HepG2 (cell line): ENCODE results near the gene CAMK1D.

ENCODE experiments used
- FIP1L1 ChIP-seq: fragments of 200-400 bp; formaldehyde crosslinking; IDR thresholded peaks from 2 replicates; pipeline ENCODE4 v1.6.1; 2018; ENCODE audit warnings: low read depth, mild to moderate bottlenecking, low read length, moderate library complexity, borderline replicate concordance; ENCODE audit not compliant: insufficient read depth
- KLF9 ChIP-seq: IDR thresholded peaks from 2 replicates; pipeline ENCODE4 v1.6.1; 2016; ENCODE audit warnings: low read depth
- POLR2AphosphoS5 ChIP-seq: IDR thresholded peaks from 2 replicates; pipeline ENCODE4 v1.6.1; 2012; ENCODE audit warnings: low read depth, low read length
- TF ChIP-seq, protein P1 (sequence below): sonication (generic); formaldehyde crosslinking; IDR thresholded peaks from 2 replicates; pipeline ENCODE4 v1.5.0; 2020; ENCODE audit warnings: mild to moderate bottlenecking, missing genetic modification reagents, moderate library complexity
- TF ChIP-seq, protein P2 (sequence below): sonication (generic); formaldehyde crosslinking; IDR thresholded peaks from 2 replicates; pipeline ENCODE4 v1.8.0; 2022; ENCODE audit warnings: low read depth, missing genetic modification reagents
- TF ChIP-seq, protein P3 (sequence below): sonication (generic); formaldehyde crosslinking; IDR thresholded peaks from 2 replicates; pipeline ENCODE4 v1.5.1; 2020; ENCODE audit warnings: mild to moderate bottlenecking, missing genetic modification reagents

- TF ChIP-seq, protein P1, sequence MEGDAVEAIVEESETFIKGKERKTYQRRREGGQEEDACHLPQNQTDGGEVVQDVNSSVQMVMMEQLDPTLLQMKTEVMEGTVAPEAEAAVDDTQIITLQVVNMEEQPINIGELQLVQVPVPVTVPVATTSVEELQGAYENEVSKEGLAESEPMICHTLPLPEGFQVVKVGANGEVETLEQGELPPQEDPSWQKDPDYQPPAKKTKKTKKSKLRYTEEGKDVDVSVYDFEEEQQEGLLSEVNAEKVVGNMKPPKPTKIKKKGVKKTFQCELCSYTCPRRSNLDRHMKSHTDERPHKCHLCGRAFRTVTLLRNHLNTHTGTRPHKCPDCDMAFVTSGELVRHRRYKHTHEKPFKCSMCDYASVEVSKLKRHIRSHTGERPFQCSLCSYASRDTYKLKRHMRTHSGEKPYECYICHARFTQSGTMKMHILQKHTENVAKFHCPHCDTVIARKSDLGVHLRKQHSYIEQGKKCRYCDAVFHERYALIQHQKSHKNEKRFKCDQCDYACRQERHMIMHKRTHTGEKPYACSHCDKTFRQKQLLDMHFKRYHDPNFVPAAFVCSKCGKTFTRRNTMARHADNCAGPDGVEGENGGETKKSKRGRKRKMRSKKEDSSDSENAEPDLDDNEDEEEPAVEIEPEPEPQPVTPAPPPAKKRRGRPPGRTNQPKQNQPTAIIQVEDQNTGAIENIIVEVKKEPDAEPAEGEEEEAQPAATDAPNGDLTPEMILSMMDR (CRISPR knock-in tag): no peak
- TF ChIP-seq FIP1L1 (no peak), POLR2AphosphoS5 (no peak), KLF9 (no peak)
- TF ChIP-seq, protein P2, sequence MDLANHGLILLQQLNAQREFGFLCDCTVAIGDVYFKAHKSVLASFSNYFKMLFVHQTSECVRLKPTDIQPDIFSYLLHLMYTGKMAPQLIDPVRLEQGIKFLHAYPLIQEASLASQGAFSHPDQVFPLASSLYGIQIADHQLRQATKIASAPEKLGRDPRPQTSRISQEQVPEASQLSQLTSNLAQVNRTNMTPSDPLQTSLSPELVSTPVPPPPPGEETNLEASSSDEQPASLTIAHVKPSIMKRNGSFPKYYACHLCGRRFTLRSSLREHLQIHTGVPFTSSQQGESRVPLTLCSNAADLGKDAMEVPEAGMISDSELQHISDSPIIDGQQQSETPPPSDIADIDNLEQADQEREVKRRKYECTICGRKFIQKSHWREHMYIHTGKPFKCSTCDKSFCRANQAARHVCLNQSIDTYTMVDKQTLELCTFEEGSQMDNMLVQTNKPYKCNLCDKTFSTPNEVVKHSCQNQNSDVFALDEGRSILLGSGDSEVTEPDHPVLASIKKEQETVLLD: no peak
- TF ChIP-seq, protein P3, sequence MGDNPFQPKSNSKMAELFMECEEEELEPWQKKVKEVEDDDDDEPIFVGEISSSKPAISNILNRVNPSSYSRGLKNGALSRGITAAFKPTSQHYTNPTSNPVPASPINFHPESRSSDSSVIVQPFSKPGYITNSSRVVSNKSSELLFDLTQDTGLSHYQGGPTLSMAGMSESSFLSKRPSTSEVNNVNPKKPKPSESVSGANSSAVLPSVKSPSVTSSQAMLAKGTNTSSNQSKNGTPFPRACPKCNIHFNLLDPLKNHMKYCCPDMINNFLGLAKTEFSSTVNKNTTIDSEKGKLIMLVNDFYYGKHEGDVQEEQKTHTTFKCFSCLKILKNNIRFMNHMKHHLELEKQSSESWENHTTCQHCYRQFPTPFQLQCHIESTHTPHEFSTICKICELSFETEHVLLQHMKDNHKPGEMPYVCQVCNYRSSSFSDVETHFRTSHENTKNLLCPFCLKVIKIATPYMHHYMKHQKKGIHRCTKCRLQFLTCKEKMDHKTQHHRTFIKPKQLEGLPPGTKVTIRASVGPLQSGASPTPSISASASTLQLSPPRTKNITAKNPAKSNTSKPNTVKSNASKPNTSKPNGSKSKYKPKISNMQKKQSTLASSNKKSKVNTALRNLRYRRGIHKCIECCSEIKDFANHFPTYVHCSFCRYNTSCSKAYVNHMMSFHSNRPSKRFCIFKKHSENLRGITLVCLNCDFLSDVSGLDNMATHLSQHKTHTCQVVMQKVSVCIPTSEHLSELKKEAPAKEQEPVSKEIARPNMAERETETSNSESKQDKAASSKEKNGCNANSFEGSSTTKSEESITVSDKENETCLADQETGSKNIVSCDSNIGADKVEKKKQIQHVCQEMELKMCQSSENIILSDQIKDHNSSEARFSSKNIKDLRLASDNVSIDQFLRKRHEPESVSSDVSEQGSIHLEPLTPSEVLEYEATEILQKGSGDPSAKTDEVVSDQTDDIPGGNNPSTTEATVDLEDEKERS (CRISPR knock-in tag): no peak
These were observed 476.0 kb downstream of the CAMK1D start for GRCh38 chr10:12825260-12825849.
